ENCODE data around the gene CSF2. TPM values are rescaled to one million over a fixed set of nuclear protein-coding genes. Genes with fewer than 3 reads are reported as not detected.

The CSF2 gene
- total RNA-seq, 4 donors from 2014 or later, result not detected

DNA sequence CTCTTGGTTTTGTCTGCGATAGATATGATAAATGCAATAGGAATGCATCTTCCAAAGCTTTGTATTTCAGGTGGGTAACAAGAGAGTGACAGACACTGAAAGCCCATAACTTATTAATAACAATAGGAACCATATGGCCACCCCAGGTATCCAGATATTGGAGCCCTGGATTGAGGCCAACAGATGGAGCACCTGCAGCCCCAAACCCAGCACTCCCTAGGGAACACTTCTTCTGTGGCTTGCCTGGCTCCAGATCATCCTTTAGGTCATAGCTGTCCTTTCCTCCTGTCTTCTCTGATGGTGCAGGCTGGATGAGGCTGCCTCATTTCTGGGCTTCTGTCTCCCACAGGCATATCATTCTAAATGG, 18.2 kb upstream of the CSF2 start:
- Histone ChIP-seq H3K4me3 (no peak overlapping the region), H3K9me3 (no peaks in the 10 kb centered on the region), H3K27ac (no peak overlapping the region), H3K36me3 (no peaks in the 10 kb centered on the region), H3K4me1 (no peaks in the 10 kb centered on the region), H3K27me3 (no peaks in the 10 kb centered on the region)
- DNase-seq, result peak in 1 of 3 donors; percentile 1
- TF ChIP-seq POLR2A (IDR thresholded peaks at IDR 0.05) (no peak), CTCF (IDR thresholded peaks at IDR 0.05) (no peak)

DNA sequence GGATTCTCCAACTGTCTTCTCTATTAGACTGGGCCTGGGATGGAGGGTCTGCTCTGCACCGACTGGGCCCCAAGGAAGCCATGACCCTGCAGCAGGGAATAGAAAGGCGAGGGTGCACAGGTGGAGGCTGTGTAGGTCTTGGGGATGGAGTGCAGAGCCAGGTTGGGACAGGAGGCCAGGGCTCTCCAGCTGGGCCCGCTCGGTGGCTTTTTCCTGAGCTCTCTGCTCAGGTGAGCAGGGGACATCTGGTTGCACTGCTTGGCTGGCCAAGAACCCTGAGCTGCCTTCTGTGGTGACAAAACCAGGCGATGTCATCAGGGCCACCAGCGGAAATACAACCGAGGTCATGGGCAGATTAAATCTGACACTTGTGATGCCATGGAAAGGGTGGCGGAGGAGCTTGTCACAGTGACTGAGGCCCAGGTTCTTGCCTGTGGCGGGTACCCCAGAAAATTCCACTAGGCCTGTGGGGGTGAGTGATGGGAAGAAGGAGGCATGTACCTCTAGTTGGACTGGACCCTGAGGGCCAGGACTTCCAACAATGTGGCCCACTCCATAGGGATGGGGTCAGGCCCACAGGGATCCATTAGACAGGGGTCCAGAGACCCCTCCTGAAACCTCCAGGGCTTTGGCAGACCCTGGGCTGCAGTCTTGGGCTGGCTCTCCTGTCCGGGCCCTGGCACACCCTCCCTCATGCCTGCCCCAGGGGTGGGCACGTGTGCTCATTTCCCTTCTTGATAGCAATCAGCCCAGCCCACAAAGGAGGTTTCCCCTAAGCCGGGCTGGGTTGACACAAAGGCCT, 17.6 kb upstream of the CSF2 start:
- Histone ChIP-seq H3K36me3 (no peaks in the 10 kb centered on the region), H3K27me3 (no peaks in the 10 kb centered on the region), H3K4me1 (no peaks in the 10 kb centered on the region), H3K9me3 (no peaks in the 10 kb centered on the region), H3K4me3 (no peak overlapping the region), H3K27ac (no peak overlapping the region)
- peak; percentile 14 to 51 (median 28) for DNase-seq
- TF ChIP-seq POLR2A (IDR thresholded peaks at IDR 0.05), result no peak
- TF ChIP-seq CTCF (IDR thresholded peaks at IDR 0.05), result no peak

- Histone ChIP-seq H3K27ac (no peak overlapping the region), H3K4me3 (no peak overlapping the region), H3K27me3 (no peaks in the 10 kb centered on the region), H3K36me3 (no peaks in the 10 kb centered on the region), H3K9me3 (no peaks in the 10 kb centered on the region), H3K4me1 (no peaks in the 10 kb centered on the region)
- TF ChIP-seq POLR2A (IDR thresholded peaks at IDR 0.05) (no peak), CTCF (IDR thresholded peaks at IDR 0.05) (no peak)
- DNase-seq, result peak; percentile 9 to 35 (median 27)
These were observed 16.7 kb upstream of the CSF2 start for GRCh38 chr5:132056610-132057497.

DNA sequence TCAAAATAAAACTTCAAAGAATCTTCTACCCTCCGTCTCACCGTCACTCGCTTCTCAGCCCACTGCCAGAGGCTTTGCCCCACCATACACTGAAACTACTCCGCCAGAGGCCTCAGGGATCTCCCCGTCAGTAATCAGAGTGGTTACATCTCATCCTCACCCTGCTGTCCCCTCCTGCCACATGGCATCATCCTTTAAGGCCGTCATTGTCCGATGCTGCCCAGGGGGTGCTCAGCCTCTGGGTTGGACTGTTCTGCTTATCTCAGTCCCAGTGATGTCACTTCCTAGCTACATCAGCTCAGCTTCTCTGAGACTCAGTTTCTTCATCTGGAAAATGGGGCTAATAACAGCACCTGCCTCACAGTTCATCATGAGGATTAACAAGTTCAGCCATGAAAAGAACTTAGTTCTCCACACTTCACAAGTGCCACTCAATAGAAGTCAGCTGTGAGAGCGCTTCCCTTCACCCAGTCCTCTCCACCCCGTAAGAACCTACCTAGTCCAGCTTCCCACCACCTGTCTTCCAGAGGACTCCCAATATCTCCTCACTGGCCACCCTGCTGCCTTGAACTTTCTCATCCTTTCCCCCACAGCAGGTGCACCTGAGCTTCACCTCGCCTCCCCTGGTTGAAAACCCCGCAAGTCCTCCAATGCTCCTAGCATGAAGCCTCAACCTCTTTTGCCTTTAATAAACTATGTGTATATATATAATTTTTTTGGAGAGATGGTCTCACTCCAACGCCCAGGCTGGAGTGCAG, 15.9 kb upstream of the CSF2 start:
- H3K4me1 ChIP-seq, result no peaks in the 10 kb centered on the region
- H3K4me3 ChIP-seq, result no peak overlapping the region
- H3K27me3 ChIP-seq, result no peaks in the 10 kb centered on the region
- DNase-seq, result peak in 2 of 3 donors; percentile 5 to 6
- TF ChIP-seq CTCF (IDR thresholded peaks at IDR 0.05), result no peak
- no peak for TF ChIP-seq POLR2A (IDR thresholded peaks at IDR 0.05)
- no peaks in the 10 kb centered on the region for H3K9me3 ChIP-seq
- H3K27ac ChIP-seq, result no peak overlapping the region
- H3K36me3 ChIP-seq, result no peaks in the 10 kb centered on the region

DNA sequence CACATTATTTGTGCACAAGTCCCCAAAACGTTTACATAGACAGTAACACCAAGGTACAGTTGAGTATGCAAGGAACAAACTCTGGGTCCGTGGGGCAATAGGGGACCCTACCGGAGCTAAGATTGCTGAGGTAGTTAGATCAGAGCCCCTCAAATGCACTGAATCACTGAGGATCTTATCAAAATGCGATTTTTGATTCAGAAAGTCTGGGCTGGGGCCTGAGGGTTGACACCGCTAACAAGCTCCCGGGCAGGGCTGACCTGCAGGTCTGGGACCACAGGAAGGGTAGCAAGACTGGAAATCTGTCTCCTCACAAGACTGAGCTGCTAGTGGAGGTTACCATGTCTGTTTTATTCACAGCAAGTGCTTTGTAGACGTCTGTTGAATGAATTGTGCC, 14.9 kb upstream of the CSF2 start:
- Histone ChIP-seq H3K4me3 (no peak overlapping the region), H3K9me3 (no peaks in the 10 kb centered on the region), H3K36me3 (no peaks in the 10 kb centered on the region), H3K4me1 (no peaks in the 10 kb centered on the region), H3K27ac (peak overlapping the region in 1 of 4 donors; percentile 46), H3K27me3 (no peaks in the 10 kb centered on the region)
- no peak for TF ChIP-seq POLR2A (IDR thresholded peaks at IDR 0.05)
- TF ChIP-seq CTCF (IDR thresholded peaks at IDR 0.05), result no peak
- DNase-seq, result peak in 2 of 3 donors; percentile 7 to 10
